ENCODE results near the gene PLA2G2C. TPM values are rescaled to one million over a fixed set of nuclear protein-coding genes. Genes with fewer than 3 reads are reported as not detected.

Gene PLA2G2C
- total and polyA plus RNA-seq, 2 experiments from 2014 or later: not detected

- no peak overlapping the region for H3K4me3 ChIP-seq
- Mint-ChIP-seq H3K4me1 (peaks cover 24% of the 10 kb centered on the region), H3K9me3 (no peaks in the 10 kb centered on the region), H3K4me3 (no peak overlapping the region), H3K36me3 (ENCODE audit: low read depth) (no peaks in the 10 kb centered on the region), H3K27ac (no peak overlapping the region), H3K27me3 (ENCODE audit: insufficient read depth, low read depth, poor library complexity) (peaks cover 6% of the 10 kb centered on the region)
- H3K9me2 ChIP-seq (ENCODE audit: insufficient read depth): no peaks in the 10 kb centered on the region
- TF ChIP-seq JUNB (IDR thresholded peaks at IDR 0.05; ENCODE audit: unreplicated experiment) (no peak), ZNF114 (CRISPR knock-in tag; IDR thresholded peaks at IDR 0.05) (no peak), EZH2 (IDR thresholded peaks at IDR 0.05; ENCODE audit: low read depth, unreplicated experiment) (no peak), NANOG (IDR thresholded peaks at IDR 0.05; ENCODE audit: borderline replicate concordance) (no peak), CREB1 (CRISPR knock-in tag; IDR thresholded peaks at IDR 0.05; ENCODE audit: low read depth) (no peak), POLR2AphosphoS5 (IDR thresholded peaks at IDR 0.05; ENCODE audit: low read depth) (no peak), ETS1 (IDR thresholded peaks at IDR 0.05) (no peak), EZH2phosphoT487 (IDR thresholded peaks at IDR 0.05; ENCODE audit: unreplicated experiment) (no peak)
- ATAC-seq (no peak), DNase-seq (ENCODE audit: low spot score) (no peak)
- no peaks in the 10 kb centered on the region for H4K20me1 ChIP-seq (replicated peaks; ENCODE audit: insufficient read depth)
- no peaks in the 10 kb centered on the region for H3K79me2 ChIP-seq (replicated peaks; ENCODE audit: insufficient read depth)
- H3K36me3 ChIP-seq (ENCODE audit: insufficient read depth): no peaks in the 10 kb centered on the region
- H2AFZ ChIP-seq: no peak overlapping the region
- H3K4me1 ChIP-seq (ENCODE audit: insufficient read depth): peaks cover 2% of the 10 kb centered on the region; the same call in 1 of the 2 replicates
- H3F3A ChIP-seq (replicated peaks; ENCODE audit: low read depth): no peaks in the 10 kb centered on the region
- no peak overlapping the region for H3K27ac ChIP-seq (ENCODE audit: low read depth)
- no peak overlapping the region for H3K4me2 ChIP-seq
- H3K27me3 ChIP-seq (ENCODE audit: insufficient read depth): peaks cover 7% of the 10 kb centered on the region; the same call in 1 of the 2 replicates
These were observed 42.9 kb upstream of the PLA2G2C start for GRCh38 chr1:20229171-20229570.

DNA sequence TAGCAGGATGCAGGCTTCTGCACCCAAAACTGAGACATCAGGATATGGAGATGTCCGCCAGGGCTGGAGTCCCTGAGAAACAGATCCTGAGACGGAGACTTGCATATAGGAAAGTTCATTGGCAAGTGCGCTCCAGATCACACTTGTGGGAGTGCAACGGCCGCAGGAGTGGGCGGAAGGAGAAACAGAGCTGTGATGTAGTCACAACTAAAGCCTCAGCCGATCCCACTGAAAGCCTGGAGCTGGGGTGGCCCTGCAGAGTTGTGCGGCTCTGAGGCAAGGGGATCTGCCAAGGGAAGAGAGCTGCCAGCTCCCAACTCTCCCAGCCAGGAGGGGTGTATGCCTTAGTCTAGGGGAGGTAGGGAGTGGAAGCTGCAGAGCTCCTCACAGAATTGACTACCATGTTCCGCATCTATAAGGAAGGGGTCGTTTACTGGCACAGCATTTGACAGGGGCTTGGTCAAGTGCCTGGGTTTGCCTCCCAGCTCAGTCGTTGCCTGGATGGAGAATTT lies 42.1 kb upstream of the PLA2G2C start:
- no peaks in the 10 kb centered on the region for H3K79me2 ChIP-seq (replicated peaks; ENCODE audit: insufficient read depth)
- H3K4me2 ChIP-seq: no peak overlapping the region
- H3K27ac ChIP-seq (ENCODE audit: low read depth): no peak overlapping the region
- Mint-ChIP-seq H3K4me3 (no peak overlapping the region), H3K9me3 (no peaks in the 10 kb centered on the region), H3K36me3 (ENCODE audit: low read depth) (no peaks in the 10 kb centered on the region), H3K4me1 (peaks cover 24% of the 10 kb centered on the region; the same call in 2 of the 3 replicates), H3K27me3 (ENCODE audit: insufficient read depth, low read depth, poor library complexity) (peaks cover 4% of the 10 kb centered on the region), H3K27ac (no peak overlapping the region)
- ATAC-seq (no peak), DNase-seq (ENCODE audit: low spot score) (no peak)
- no peaks in the 10 kb centered on the region for H4K20me1 ChIP-seq (replicated peaks; ENCODE audit: insufficient read depth)
- 0 out of 2 replicates have a peak overlapping the region, but pooled peaks have one; percentile 6 for H2AFZ ChIP-seq
- no peaks in the 10 kb centered on the region for H3K9me2 ChIP-seq (ENCODE audit: insufficient read depth)
- no peak overlapping the region for H3K4me3 ChIP-seq
- TF ChIP-seq ZNF114 (CRISPR knock-in tag; IDR thresholded peaks at IDR 0.05) (no peak), REST (IDR thresholded peaks at IDR 0.05; ENCODE audit: unreplicated experiment) (no peak), POLR2AphosphoS5 (IDR thresholded peaks at IDR 0.05; ENCODE audit: low read depth) (no peak), ETS1 (IDR thresholded peaks at IDR 0.05) (no peak), EZH2phosphoT487 (IDR thresholded peaks at IDR 0.05; ENCODE audit: unreplicated experiment) (no peak), JUNB (IDR thresholded peaks at IDR 0.05; ENCODE audit: unreplicated experiment) (no peak), CREB1 (CRISPR knock-in tag; IDR thresholded peaks at IDR 0.05; ENCODE audit: low read depth) (no peak), CTCF (conservative IDR thresholded peaks at IDR 0.05; ENCODE audit: low read depth in 2 of 2) (no peak), NANOG (IDR thresholded peaks at IDR 0.05; ENCODE audit: borderline replicate concordance) (no peak)
- H3F3A ChIP-seq (replicated peaks; ENCODE audit: low read depth): no peaks in the 10 kb centered on the region
- no peaks in the 10 kb centered on the region for H3K36me3 ChIP-seq (ENCODE audit: insufficient read depth)
- H3K4me1 ChIP-seq (ENCODE audit: insufficient read depth): peaks cover 7% of the 10 kb centered on the region; the same call in 1 of the 2 replicates
- H3K27me3 ChIP-seq (ENCODE audit: insufficient read depth): peaks cover 11% of the 10 kb centered on the region; the same call in 1 of the 2 replicates
